A673 (cell line): Measurements from ENCODE around the gene SLC25A26.

Experiments
- CTCF ChIP-seq: fragments of 300-800, 200-600 bp; sonication (generic); conservative IDR thresholded peaks from 2 replicates; pipeline ENCODE4 v1.5.1; 2017; ENCODE audit warnings: low read depth, mild to moderate bottlenecking, antibody characterized with exemption, low read length, moderate library complexity, mixed read lengths
- EZH2 ChIP-seq: fragments of 200-600 bp; sonication (generic); IDR thresholded peaks from 2 replicates; pipeline ENCODE4 v1.6.1; 2017; ENCODE audit warnings: borderline replicate concordance, low read depth, mild to moderate bottlenecking, mixed read lengths, antibody characterized with exemption, low read length; ENCODE audit not compliant: poor library complexity, severe bottlenecking

GRCh38 chr3:66425032-66425431 lies 204.2 kb downstream of the SLC25A26 start:
- TF ChIP-seq CTCF (no peak), EZH2 (no peak)
